HepG2 (cell line): ENCODE data around the gene FBXW12. TPM values are rescaled to one million over a fixed set of nuclear protein-coding genes. Genes with fewer than 3 reads are reported as not detected.

ENCODE experiments used
- ELF3 ChIP-seq: IDR thresholded peaks from 2 replicates; pipeline ENCODE4 v1.6.1; 2016; ENCODE audit warnings: missing genetic modification reagents, missing compliant biosample characterization
- ELK4 ChIP-seq: sonication (generic); formaldehyde crosslinking; IDR thresholded peaks from 2 replicates; pipeline ENCODE4 v1.9.0; 2021; ENCODE audit warnings: missing genetic modification reagents, borderline replicate concordance
- FOXM1 ChIP-seq: sonication (generic); formaldehyde crosslinking; IDR thresholded peaks from 2 replicates; pipeline ENCODE4 v1.5.0; 2020; ENCODE audit warnings: missing genetic modification reagents
- FOXO1 ChIP-seq: sonication (generic); formaldehyde crosslinking; IDR thresholded peaks from 2 replicates; pipeline ENCODE4 v1.4.0; 2020; ENCODE audit warnings: missing genetic modification reagents
- HMGXB4 ChIP-seq, 2 experiments: sonication (generic) in 1 of 2; formaldehyde crosslinking in 1 of 2; IDR thresholded peaks; 2 replicates each; pipeline versions ENCODE4 v1.4.0 to v1.6.1; 2018 to 2020; ENCODE audit warnings: missing genetic modification reagents in 2 of 2, borderline replicate concordance in 1 of 2, low read depth in 1 of 2, mild to moderate bottlenecking in 1 of 2, missing biosample characterization in 1 of 2
- KDM6A ChIP-seq: IDR thresholded peaks from 2 replicates; pipeline ENCODE4 v1.6.1; 2016; ENCODE audit warnings: low read depth
- MAZ ChIP-seq, 2 experiments: sonication (generic) in 1 of 2; formaldehyde crosslinking in 1 of 2; IDR thresholded peaks; 2 replicates each; pipeline versions ENCODE4 v1.5.0 to v1.6.1; 2012 to 2020; ENCODE audit warnings: low read depth in 2 of 2, mild to moderate bottlenecking in 2 of 2, borderline replicate concordance in 1 of 2, improper control_type of control experiment in 1 of 2, low read length in 1 of 2, missing genetic modification reagents in 1 of 2, moderate library complexity in 1 of 2
- MBNL3 ChIP-seq: fragments of 250-450 bp; sonication (Bioruptor Pico); conservative IDR thresholded peaks from 2 replicates; pipeline ENCODE4 v1.8.0; 2022; ENCODE audit warnings: mild to moderate bottlenecking, inconsistent platforms
- NCOA2 ChIP-seq: sonication (generic); formaldehyde crosslinking; IDR thresholded peaks from 2 replicates; pipeline ENCODE4 v1.8.0; 2022; ENCODE audit warnings: inconsistent platforms
- NR2C2 ChIP-seq: sonication (generic); formaldehyde crosslinking; IDR thresholded peaks from 2 replicates; pipeline ENCODE4 v1.4.0; 2020; ENCODE audit warnings: missing genetic modification reagents, mild to moderate bottlenecking, moderate library complexity, borderline replicate concordance
- PBX2 ChIP-seq: IDR thresholded peaks from 2 replicates; pipeline ENCODE4 v1.6.1; 2016; ENCODE audit warnings: control low read depth
- RARA ChIP-seq: IDR thresholded peaks from 2 replicates; pipeline ENCODE4 v1.6.1; 2016; ENCODE audit warnings: missing genetic modification reagents, missing compliant biosample characterization
- SRSF4 ChIP-seq: fragments of 200-400 bp; formaldehyde crosslinking; IDR thresholded peaks from one replicate; pipeline ENCODE4 v1.6.1; 2018; ENCODE audit warnings: mild to moderate bottlenecking, low read depth, low read length, moderate library complexity; ENCODE audit not compliant: poor library complexity, severe bottlenecking
- TCF12 ChIP-seq, 2 experiments: fragments of 450-650 bp in 1 of 2; sonication (generic) in 1 of 2; formaldehyde crosslinking in 1 of 2; IDR thresholded peaks; 2 replicates each; pipeline versions ENCODE4 v1.6.1 to v1.8.0; 2017 to 2022; ENCODE audit warnings: antibody characterized with exemption in 1 of 2, mild to moderate bottlenecking in 1 of 2, missing genetic modification reagents in 1 of 2, moderate library complexity in 1 of 2
- TFAP4 ChIP-seq: sonication (generic); IDR thresholded peaks from 2 replicates; pipeline ENCODE4 v1.6.1; 2016; ENCODE audit warnings: low read depth, borderline replicate concordance
- ZBTB44 ChIP-seq: sonication (generic); formaldehyde crosslinking; IDR thresholded peaks from 2 replicates; pipeline ENCODE4 v1.4.0; 2020; ENCODE audit warnings: missing genetic modification reagents
- ZBTB7B ChIP-seq: sonication (generic); formaldehyde crosslinking; IDR thresholded peaks from 2 replicates; pipeline ENCODE4 v1.4.0; 2020; ENCODE audit warnings: missing genetic modification reagents
- ZEB1 ChIP-seq: IDR thresholded peaks from 2 replicates; pipeline ENCODE4 v1.6.1; 2012; ENCODE audit warnings: mild to moderate bottlenecking, low read depth, inconsistent platforms; ENCODE audit not compliant: insufficient replicate concordance
- ZFX ChIP-seq: sonication (generic); formaldehyde crosslinking; IDR thresholded peaks from 2 replicates; pipeline ENCODE4 v1.4.0; 2020; ENCODE audit warnings: mild to moderate bottlenecking, low read depth, missing genetic modification reagents, moderate library complexity
- ZNF12 ChIP-seq: sonication (generic); formaldehyde crosslinking; IDR thresholded peaks from 2 replicates; pipeline ENCODE4 v1.5.0; 2020; ENCODE audit warnings: missing genetic modification reagents
- ZNF740 ChIP-seq: sonication (generic); formaldehyde crosslinking; IDR thresholded peaks from 2 replicates; pipeline ENCODE4 v1.4.0; 2020; ENCODE audit warnings: missing genetic modification reagents
- polyA plus RNA-seq, 8 experiments: library from polyadenylated mRNA; depleted of rRNA in 3 of 8; stranded (reverse) in 7 of 8; unstranded in 1 of 8; fragments of >200 nt; fragmentation: Illumina TruSeq in 4 of 8; extraction: Trizol in 4 of 8; gene quantifications; 2 replicates each; pipeline versions ENCODE4 v1.2.1 to v1.2.3, GENCODE V29; 2011 to 2016; ENCODE audit warnings: low read depth in 4 of 8, missing spikeins in 1 of 8, mixed read lengths in 1 of 8; ENCODE audit not compliant: insufficient read depth in 1 of 8
- total RNA-seq, 5 experiments: library from RNA; depleted of rRNA; stranded (reverse); fragments of >200 nt; fragmentation: Illumina TruSeq; extraction: Trizol; gene quantifications; 2 replicates each; pipeline ENCODE4 v1.2.3, GENCODE V29; 2016; ENCODE audit warnings: low read depth in 1 of 5

Gene FBXW12
- total and polyA plus RNA-seq, 2 of the 13 experiments (the other 11 are each of a cell fraction or from before 2014, with no cell fraction given): not detected

- peak; percentile 29; the same call in 1 of the 2 replicates for TF ChIP-seq TFAP4
- peak; percentile 31; the same call in 1 of the 2 replicates for TF ChIP-seq ZBTB7B (CRISPR knock-in tag)
- no peak for TF ChIP-seq ZBTB44
- 0 out of 2 replicates have a peak, but pooled peaks have one; percentile 20 for TF ChIP-seq RARA
- TF ChIP-seq ELK4 (CRISPR knock-in tag): no peak
- no peak for TF ChIP-seq ZNF12 (CRISPR knock-in tag)
- TF ChIP-seq PBX2: peak; percentile 53
- peak; percentile 77 for TF ChIP-seq ZEB1
- peak; percentile 90 for TF ChIP-seq ZFX (CRISPR knock-in tag)
- TF ChIP-seq KDM6A (CRISPR knock-in tag): no peak
- 0 out of 2 replicates have a peak, but pooled peaks have one; percentile 28 for TF ChIP-seq FOXO1 (CRISPR knock-in tag)
- TF ChIP-seq ZNF740 (CRISPR knock-in tag): no peak
- no peak for TF ChIP-seq FOXM1 (CRISPR knock-in tag)
- peak; percentile 100 for TF ChIP-seq NR2C2 (CRISPR knock-in tag)
- TF ChIP-seq NCOA2 (CRISPR knock-in tag): peak; percentile 47
- TF ChIP-seq ELF3 (CRISPR knock-in tag): peak; percentile 67; the same call in 1 of the 2 replicates
- peak; percentile 78 to 87; a peak in 2 of 4 replicates for TF ChIP-seq HMGXB4 (CRISPR knock-in tag; IDR thresholded peaks at IDR 0.05; ENCODE audit: borderline replicate concordance in 1 of 2, low read depth in 1 of 2)
- TF ChIP-seq MBNL3 (CRISPR knock-in tag): no peak
- no peak for TF ChIP-seq MAZ (IDR thresholded peaks at IDR 0.05; ENCODE audit: borderline replicate concordance, low read depth, low read length)
- peak; percentile 84 for TF ChIP-seq MAZ (CRISPR knock-in tag; IDR thresholded peaks at IDR 0.05; ENCODE audit: low read depth)
- no peak for TF ChIP-seq SRSF4
- TF ChIP-seq TCF12 (IDR thresholded peaks at IDR 0.05): no peak
- peak; percentile 81 for TF ChIP-seq TCF12 (CRISPR knock-in tag; IDR thresholded peaks at IDR 0.05)
Measured at GRCh38 chr3:48439820-48440589, 68.0 kb downstream of the FBXW12 start, which contains the start of the genes CCDC51 and TMA7 (continued).
